ENCODE measurements around the gene EVX2. TPM values are rescaled to one million over a fixed set of nuclear protein-coding genes. Genes with fewer than 3 reads are reported as not detected.

The EVX2 gene
- total and polyA plus RNA-seq, 9 of the 15 experiments (the other 6 are each of a cell fraction or from before 2014, with no cell fraction given) = not detected

GRCh38 chr2:176122052-176122682 lies 38.4 kb upstream of the EVX2 start:
- no peaks in the 10 kb centered on the region for H3K36me3 ChIP-seq (ENCODE audit: control insufficient read depth, insufficient read depth, low read length)
- H2AFZ ChIP-seq (ENCODE audit: low read depth, low read length) = no peak overlapping the region
- H4K20me1 ChIP-seq (replicated peaks; ENCODE audit: control insufficient read depth, insufficient read depth, low read length) = peaks cover 3% of the 10 kb centered on the region; the same call in 1 of the 2 replicates
- FAIRE-seq (no peak), DNase-seq (ENCODE audit: extremely low read depth in 1 of 4, low spot score in 3 of 4) (no peak), ATAC-seq (no peak)
- peaks cover 0 to 23% of the 10 kb centered on the region in 2 experiments; a peak in 2 of 5 replicates for H3K4me1 ChIP-seq (replicated peaks in 1 of 2; ENCODE audit: control insufficient read depth in 2 of 2, insufficient read depth in 2 of 2, low read length in 2 of 2)
- no peak overlapping the region for H3K4me3 ChIP-seq
- in situ Hi-C loops (cut with MboI) (no loop called here), intact Hi-C loops (cut with micrococcal nuclease) (no loop called here)
- no TSS peak for BruUV-seq (replicated peaks)
- ChIA-PET POLR2A (no interaction called here), CTCF (ENCODE audit: low intra/inter-chr PET ratio) (no interaction called here)
- no peak overlapping the region for H3K9ac ChIP-seq (ENCODE audit: insufficient read depth in 1 of 2, low read depth in 2 of 2, low read length in 2 of 2)
- 22% methylated on average over 46 of the region's 47 CpGs for WGBS (ENCODE audit: insufficient coverage, low coverage, missing lambda C conversion rate)
- peaks cover 73 to 74% of the 10 kb centered on the region in 2 experiments for H3K27me3 ChIP-seq (ENCODE audit: control insufficient read depth in 2 of 2, insufficient read depth in 2 of 2, low read length in 2 of 2)
- H3K9me3 ChIP-seq (replicated peaks; ENCODE audit: control insufficient read depth, insufficient read depth, low read depth, low read length) = no peaks in the 10 kb centered on the region
- H3K9me1 ChIP-seq (ENCODE audit: control insufficient read depth, insufficient read depth, low read length) = no peaks in the 10 kb centered on the region
- no peak overlapping the region for H3K27ac ChIP-seq (ENCODE audit: extremely low read depth, low read depth, low read length)
- no peaks in the 10 kb centered on the region for H3K79me2 ChIP-seq (ENCODE audit: control insufficient read depth, insufficient read depth, low read length)
- TF ChIP-seq USF1 (CRISPR knock-in tag; IDR thresholded peaks at IDR 0.05) (0 out of 2 replicates have a peak, but pooled peaks have one; percentile 32), CREM (IDR thresholded peaks at IDR 0.05; ENCODE audit: low read depth) (no peak)
- H3K4me2 ChIP-seq (ENCODE audit: insufficient read depth, low read length) = no peak overlapping the region

DNA sequence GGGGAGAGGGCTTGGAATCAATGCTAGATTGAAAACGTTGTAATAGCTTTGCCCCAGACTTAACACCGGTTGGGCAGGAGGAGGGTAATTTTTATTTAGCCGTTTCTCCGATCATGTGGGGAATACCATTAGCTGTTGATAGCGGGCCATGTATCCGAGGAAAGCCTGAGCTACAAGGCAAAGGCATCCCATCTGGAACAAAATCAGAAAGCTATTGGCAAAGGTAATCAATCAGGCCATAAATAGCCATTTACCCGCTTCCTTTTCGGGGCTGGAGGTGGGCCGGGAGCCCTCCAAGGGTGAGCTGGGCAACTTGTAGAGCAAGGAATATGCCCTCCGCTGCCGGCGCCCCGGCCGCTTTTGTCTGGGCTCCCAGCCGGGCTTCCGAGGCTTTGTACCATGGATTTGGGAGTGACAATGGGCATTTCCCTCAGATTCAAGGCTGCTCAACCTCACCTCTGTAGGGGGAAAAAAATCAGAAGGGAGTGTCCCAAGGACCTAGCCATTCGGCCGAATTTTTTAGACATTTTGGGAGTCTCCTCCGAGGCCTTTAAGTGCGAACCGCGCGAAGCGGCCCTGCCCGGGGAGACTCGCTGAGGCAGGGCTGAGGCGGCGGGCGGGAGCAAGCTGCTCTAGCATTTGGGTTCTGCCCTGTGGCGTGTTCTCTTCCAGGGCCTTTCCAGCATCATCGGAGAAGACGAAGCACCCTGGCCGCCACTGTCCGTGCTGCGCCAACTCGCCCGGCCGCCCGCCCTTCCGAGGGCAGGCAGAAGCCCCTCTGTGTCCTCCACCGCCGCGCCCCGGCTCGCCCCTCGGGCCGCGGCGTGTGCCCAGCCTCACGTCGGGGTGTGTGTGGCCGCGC lies 37.7 kb upstream of the EVX2 start:
- no peak for ATAC-seq
- H2AFZ ChIP-seq (ENCODE audit: low read depth, low read length) = no peak overlapping the region

More for the DNA sequence above, 37.7 kb upstream of the EVX2 start:
- H3K9ac ChIP-seq (ENCODE audit: insufficient read depth in 1 of 2, low read depth in 2 of 2, low read length in 2 of 2) = no peak overlapping the region
- H3K27me3 ChIP-seq (ENCODE audit: control insufficient read depth in 2 of 2, insufficient read depth in 2 of 2, low read length in 2 of 2) = peaks cover 79 to 82% of the 10 kb centered on the region in 2 experiments
- WGBS (ENCODE audit: insufficient coverage, low coverage, missing lambda C conversion rate) = 24% methylated on average over 43 of the region's 53 CpGs
- no peaks in the 10 kb centered on the region for H3K9me3 ChIP-seq (replicated peaks; ENCODE audit: control insufficient read depth, insufficient read depth, low read depth, low read length)
- H4K20me1 ChIP-seq (replicated peaks; ENCODE audit: control insufficient read depth, insufficient read depth, low read length) = peaks cover 3% of the 10 kb centered on the region; the same call in 1 of the 2 replicates
- in situ Hi-C loops (cut with MboI) = no loop called here
- H3K4me3 ChIP-seq = no peak overlapping the region
- POLR2A ChIA-PET = no interaction called here
- no peaks in the 10 kb centered on the region for H3K9me1 ChIP-seq (ENCODE audit: control insufficient read depth, insufficient read depth, low read length)
- CTCF ChIA-PET (ENCODE audit: low intra/inter-chr PET ratio) = no interaction called here
- no TSS peak for BruUV-seq (replicated peaks)
- no peaks in the 10 kb centered on the region for H3K36me3 ChIP-seq (ENCODE audit: control insufficient read depth, insufficient read depth, low read length)
- no peak overlapping the region for H3K27ac ChIP-seq (ENCODE audit: extremely low read depth, low read depth, low read length)
- TF ChIP-seq, protein P1, sequence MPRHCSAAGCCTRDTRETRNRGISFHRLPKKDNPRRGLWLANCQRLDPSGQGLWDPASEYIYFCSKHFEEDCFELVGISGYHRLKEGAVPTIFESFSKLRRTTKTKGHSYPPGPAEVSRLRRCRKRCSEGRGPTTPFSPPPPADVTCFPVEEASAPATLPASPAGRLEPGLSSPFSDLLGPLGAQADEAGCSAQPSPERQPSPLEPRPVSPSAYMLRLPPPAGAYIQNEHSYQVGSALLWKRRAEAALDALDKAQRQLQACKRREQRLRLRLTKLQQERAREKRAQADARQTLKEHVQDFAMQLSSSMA (CRISPR knock-in tag; IDR thresholded peaks at IDR 0.05) = no peak
- TF ChIP-seq ZNF232 (CRISPR knock-in tag; IDR thresholded peaks at IDR 0.05) (no peak), HNRNPUL1 (IDR thresholded peaks at IDR 0.05; ENCODE audit: low read length) (no peak), PPARD (CRISPR knock-in tag; IDR thresholded peaks at IDR 0.05) (no peak), RBM17 (IDR thresholded peaks at IDR 0.05; ENCODE audit: borderline replicate concordance, low read depth, low read length) (no peak)
- TF ChIP-seq, protein P2, sequence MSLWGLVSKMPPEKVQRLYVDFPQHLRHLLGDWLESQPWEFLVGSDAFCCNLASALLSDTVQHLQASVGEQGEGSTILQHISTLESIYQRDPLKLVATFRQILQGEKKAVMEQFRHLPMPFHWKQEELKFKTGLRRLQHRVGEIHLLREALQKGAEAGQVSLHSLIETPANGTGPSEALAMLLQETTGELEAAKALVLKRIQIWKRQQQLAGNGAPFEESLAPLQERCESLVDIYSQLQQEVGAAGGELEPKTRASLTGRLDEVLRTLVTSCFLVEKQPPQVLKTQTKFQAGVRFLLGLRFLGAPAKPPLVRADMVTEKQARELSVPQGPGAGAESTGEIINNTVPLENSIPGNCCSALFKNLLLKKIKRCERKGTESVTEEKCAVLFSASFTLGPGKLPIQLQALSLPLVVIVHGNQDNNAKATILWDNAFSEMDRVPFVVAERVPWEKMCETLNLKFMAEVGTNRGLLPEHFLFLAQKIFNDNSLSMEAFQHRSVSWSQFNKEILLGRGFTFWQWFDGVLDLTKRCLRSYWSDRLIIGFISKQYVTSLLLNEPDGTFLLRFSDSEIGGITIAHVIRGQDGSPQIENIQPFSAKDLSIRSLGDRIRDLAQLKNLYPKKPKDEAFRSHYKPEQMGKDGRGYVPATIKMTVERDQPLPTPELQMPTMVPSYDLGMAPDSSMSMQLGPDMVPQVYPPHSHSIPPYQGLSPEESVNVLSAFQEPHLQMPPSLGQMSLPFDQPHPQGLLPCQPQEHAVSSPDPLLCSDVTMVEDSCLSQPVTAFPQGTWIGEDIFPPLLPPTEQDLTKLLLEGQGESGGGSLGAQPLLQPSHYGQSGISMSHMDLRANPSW (CRISPR knock-in tag; IDR thresholded peaks at IDR 0.05) = no peak
- no peak for DNase-seq (ENCODE audit: extremely low read depth in 1 of 4, low spot score in 3 of 4)
- peaks cover 0 to 25% of the 10 kb centered on the region in 2 experiments; a peak in 2 of 5 replicates for H3K4me1 ChIP-seq (replicated peaks in 1 of 2; ENCODE audit: control insufficient read depth in 2 of 2, insufficient read depth in 2 of 2, low read length in 2 of 2)
- no peak overlapping the region for H3K4me2 ChIP-seq (ENCODE audit: insufficient read depth, low read length)
- intact Hi-C loops (cut with micrococcal nuclease) = no loop called here
- H3K79me2 ChIP-seq (ENCODE audit: control insufficient read depth, insufficient read depth, low read length) = no peaks in the 10 kb centered on the region
- no peak for FAIRE-seq
